ENCODE measurements around the gene NDOR1. TPM values are rescaled to one million over a fixed set of nuclear protein-coding genes. Genes with fewer than 3 reads are reported as not detected.

NDOR1 gene
- total RNA-seq, 1 experiment from 2014 or later: 7.8 TPM

DNA sequence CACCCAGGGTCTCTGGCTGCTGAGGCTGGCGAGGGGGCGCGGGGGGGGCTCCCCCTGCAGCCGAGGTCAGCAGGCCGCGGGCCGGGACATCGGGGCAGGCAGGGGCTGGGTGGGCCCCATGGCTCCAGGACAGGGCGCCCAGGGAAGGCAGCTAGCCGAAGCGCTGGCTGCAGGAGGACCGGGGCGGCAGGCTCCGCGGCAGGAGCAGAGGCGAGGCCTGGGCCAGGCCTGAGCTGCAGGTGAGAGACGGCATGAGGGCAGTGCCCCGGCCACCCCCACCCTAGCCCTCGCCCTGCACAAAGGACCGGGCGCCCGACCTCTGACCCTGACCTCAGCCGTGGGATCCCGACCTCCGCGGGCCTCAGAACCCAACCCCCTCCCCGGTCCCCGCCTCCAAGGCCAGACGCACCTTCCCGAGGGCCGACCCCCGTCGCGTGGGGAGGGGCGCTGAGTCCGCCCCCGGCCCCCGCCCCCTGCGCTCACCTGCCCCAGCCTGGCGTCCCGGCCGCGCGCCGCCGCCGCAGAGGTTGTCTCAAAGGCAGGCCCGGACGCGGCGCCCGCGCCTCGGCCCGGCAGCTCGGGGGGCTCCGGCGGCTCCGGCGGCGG lies 16.1 kb downstream of the NDOR1 start:
- no peak overlapping the region for H3K4me2 ChIP-seq (ENCODE audit: low read depth, low read length, poor library complexity, severe bottlenecking)
- no peaks in the 10 kb centered on the region for H3K79me2 ChIP-seq (ENCODE audit: low read length)
- H3K27ac ChIP-seq (ENCODE audit: low read length): no peak overlapping the region
- no peak for DNase-seq
- no peaks in the 10 kb centered on the region for H3K36me3 ChIP-seq (ENCODE audit: insufficient read depth, low read length)
- no peak overlapping the region for H3K9ac ChIP-seq (ENCODE audit: low read length)
- H3K4me3 ChIP-seq (ENCODE audit: low read length): no peak overlapping the region
- no peaks in the 10 kb centered on the region for H3K27me3 ChIP-seq (ENCODE audit: low read length)
- peaks cover 22% of the 10 kb centered on the region for H3K4me1 ChIP-seq (ENCODE audit: low read length)
- H3K9me3 ChIP-seq (ENCODE audit: low read length): no peaks in the 10 kb centered on the region
- H3K9me2 ChIP-seq (replicated peaks; ENCODE audit: insufficient read depth, low read length): no peaks in the 10 kb centered on the region
- H2AFZ ChIP-seq (ENCODE audit: low read length): no peak overlapping the region
- no peaks in the 10 kb centered on the region for H4K20me1 ChIP-seq (ENCODE audit: insufficient read depth, low read depth, low read length)

DNA sequence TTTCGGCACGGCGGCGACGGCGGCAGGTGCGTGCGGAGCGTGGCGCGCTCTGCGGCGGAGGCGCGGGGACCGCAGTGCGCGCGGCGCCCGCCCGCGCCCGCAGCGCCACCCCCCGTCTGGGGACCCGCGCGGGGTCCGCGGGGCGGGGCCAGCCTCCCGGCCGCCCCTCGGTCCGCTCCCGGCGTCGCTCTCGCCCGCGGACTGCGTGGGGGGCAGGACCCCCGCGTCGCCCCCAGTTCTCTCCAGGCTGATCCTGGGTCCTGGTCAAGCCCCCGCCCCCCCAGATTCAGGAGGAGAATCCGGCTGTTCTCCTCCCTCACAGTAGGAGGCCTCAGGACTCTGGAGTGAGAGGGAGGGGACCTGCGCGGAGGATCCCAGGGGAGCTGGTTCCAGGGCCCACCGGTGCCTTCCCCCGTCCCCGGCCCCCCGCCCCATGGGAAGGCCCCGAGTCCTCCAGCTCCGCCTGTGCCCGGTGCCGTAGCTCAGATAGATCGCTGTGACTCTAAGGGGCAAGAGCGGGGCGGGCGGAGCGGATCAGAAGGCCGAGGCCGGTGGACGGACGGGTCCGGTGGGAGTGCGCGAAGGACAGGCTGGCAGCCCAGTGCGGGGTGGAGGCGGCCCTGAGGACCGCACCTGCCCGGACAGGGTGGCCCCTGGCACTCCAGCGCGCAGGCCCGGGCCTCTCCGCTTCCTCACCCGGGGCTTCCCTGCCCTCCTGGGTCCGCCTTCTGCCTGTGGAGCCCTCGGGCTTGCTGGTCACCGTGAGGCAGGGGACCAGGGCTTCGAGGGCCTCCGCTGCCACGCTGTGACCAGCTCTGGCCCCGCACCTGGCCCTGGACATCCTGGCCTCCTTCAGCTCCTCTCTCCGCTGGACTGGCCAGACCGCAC lies 16.9 kb downstream of the NDOR1 start, which contains the start of gene RNF208:
RNF208 (minus strand) TSS at position 51 of the 888 bp plus-strand sequence. CDS start 1,028 bp downstream, outside the sequence.
- Histone ChIP-seq H3K4me3 (ENCODE audit: low read length) (peak within 1 kb of the TSS; percentile 98), H3K79me2 (ENCODE audit: low read length) (no peaks in the 10 kb centered on the region), H3K9ac (ENCODE audit: low read length) (peak within 1 kb of the TSS; percentile 98), H4K20me1 (ENCODE audit: insufficient read depth, low read depth, low read length) (no peaks in the 10 kb centered on the region), H3K9me3 (ENCODE audit: low read length) (no peaks in the 10 kb centered on the region), H3K36me3 (ENCODE audit: insufficient read depth, low read length) (no peaks in the 10 kb centered on the region), H3K27ac (ENCODE audit: low read length) (no peak within 1 kb of the TSS), H3K4me2 (ENCODE audit: low read depth, low read length, poor library complexity, severe bottlenecking) (peak within 1 kb of the TSS; percentile 71), H3K27me3 (ENCODE audit: low read length) (no peaks in the 10 kb centered on the region), H3K4me1 (ENCODE audit: low read length) (peaks cover 22% of the 10 kb centered on the region), H3K9me2 (replicated peaks; ENCODE audit: insufficient read depth, low read length) (no peaks in the 10 kb centered on the region), H2AFZ (ENCODE audit: low read length) (no peak within 1 kb of the TSS)
- no peak for DNase-seq

DNA sequence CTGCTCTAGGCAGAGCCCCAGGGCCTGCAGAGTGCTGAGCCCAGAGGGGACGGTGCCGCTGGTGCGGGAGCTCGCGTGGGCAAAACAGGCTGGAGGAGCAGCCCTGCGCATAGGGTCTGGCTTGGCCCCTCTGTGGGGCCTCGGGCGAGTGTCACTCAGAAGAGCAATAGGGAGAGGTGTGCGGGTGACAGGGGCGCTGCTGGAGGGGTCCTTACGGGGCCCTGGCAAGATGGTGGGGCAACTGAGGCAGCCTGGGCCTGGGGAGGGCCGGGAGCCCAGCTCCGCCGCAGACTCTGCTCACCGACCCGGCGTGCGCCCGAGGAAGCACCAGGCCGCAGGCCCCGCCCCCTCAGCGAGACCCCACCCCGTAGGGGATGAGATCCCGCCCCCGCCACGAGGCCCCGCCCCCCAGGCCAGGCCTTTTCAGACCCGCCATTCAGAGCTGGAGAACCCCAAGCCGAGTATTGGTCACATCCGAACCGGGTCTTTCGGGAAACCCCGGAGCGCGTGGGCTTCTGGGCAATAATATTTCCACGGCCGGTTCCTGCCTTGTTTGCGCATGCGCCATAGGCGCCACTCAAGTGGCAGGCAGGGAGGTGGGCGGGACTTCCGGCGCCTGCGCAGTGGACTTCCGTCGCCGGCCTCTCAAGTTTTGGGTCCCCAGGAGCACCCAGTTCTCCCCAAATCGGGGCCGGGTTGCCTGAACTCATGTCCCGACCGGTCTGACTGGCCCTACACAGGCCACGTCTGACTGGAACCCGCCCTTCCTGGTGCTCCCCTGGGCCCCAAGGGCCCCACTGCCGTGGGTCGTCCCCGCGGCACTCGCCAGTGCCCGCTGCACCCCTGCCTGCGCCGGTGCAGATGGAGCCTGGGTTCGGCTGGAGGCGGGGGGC lies 17.8 kb downstream of the NDOR1 start:
- Histone ChIP-seq H3K27ac (ENCODE audit: low read length) (peak overlapping the region; percentile 74), H4K20me1 (ENCODE audit: insufficient read depth, low read depth, low read length) (no peaks in the 10 kb centered on the region), H3K4me3 (ENCODE audit: low read length) (peak overlapping the region; percentile 98), H3K79me2 (ENCODE audit: low read length) (no peaks in the 10 kb centered on the region), H3K9ac (ENCODE audit: low read length) (peak overlapping the region; percentile 98), H3K9me2 (replicated peaks; ENCODE audit: insufficient read depth, low read length) (no peaks in the 10 kb centered on the region), H3K27me3 (ENCODE audit: low read length) (no peaks in the 10 kb centered on the region), H3K9me3 (ENCODE audit: low read length) (no peaks in the 10 kb centered on the region), H3K4me2 (ENCODE audit: low read depth, low read length, poor library complexity, severe bottlenecking) (peak overlapping the region; percentile 81), H3K36me3 (ENCODE audit: insufficient read depth, low read length) (no peaks in the 10 kb centered on the region), H2AFZ (ENCODE audit: low read length) (no peak overlapping the region), H3K4me1 (ENCODE audit: low read length) (peaks cover 22% of the 10 kb centered on the region)
- DNase-seq: peak; percentile 99

DNA sequence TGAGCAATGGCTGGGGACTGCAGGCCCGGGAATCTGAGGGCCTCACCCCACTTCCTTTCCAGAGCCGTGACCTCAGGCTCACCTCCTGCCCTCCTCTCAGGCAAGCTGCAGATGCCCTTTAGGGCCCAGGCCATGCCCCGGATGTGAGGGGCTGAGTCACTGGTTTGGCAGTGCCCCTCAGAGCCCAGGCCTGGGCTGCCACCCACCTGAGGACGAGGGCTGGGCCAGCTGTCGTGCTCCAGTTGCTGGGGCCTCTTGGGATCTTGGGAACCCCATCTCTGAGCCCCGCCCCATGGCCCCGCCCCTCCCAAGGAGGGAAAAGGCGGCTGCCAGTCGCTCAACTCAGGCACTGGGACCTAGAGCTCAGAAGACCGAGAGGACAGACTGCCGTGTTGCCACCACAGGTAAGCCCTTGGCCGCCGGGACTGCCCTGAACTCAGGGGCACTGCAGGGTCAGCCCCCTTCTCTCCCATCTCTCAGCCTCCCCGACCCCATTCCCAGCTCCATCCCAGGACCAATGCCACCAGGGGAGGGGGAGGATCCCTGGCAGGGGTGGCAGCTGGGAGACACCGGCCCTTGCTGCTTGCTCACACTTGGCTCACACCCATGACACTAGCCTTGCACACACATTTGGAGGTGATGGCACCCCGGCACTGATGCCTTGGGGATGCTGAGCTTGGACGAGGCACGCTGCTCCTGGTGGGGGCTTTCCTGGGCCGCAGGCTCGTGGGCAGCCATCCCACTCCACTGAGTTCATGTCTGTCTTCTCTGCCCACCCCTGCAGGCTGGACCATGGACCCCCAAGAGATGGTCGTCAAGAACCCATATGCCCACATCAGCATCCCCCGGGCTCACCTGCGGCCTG lies 19.6 kb downstream of the NDOR1 start, which contains the start of gene CYSRT1:
CYSRT1 (plus strand) TSS at position 345 of the 865 bp plus-strand sequence; CDS start at position 793, 448 bp downstream.
- peak within 1 kb of the TSS; percentile 98 for H3K4me3 ChIP-seq (ENCODE audit: low read length)
- H3K9ac ChIP-seq (ENCODE audit: low read length): peak within 1 kb of the TSS; percentile 98
- H3K79me2 ChIP-seq (ENCODE audit: low read length): no peaks in the 10 kb centered on the region
- H3K27ac ChIP-seq (ENCODE audit: low read length): peak within 1 kb of the TSS; percentile 74; the same call in 1 of the 2 replicates
- no peaks in the 10 kb centered on the region for H3K27me3 ChIP-seq (ENCODE audit: low read length)
- H3K36me3 ChIP-seq (ENCODE audit: insufficient read depth, low read length): no peaks in the 10 kb centered on the region
- peaks cover 22% of the 10 kb centered on the region for H3K4me1 ChIP-seq (ENCODE audit: low read length)
- no peaks in the 10 kb centered on the region for H3K9me3 ChIP-seq (ENCODE audit: low read length)
- H2AFZ ChIP-seq (ENCODE audit: low read length): no peak within 1 kb of the TSS
- peak within 1 kb of the TSS; percentile 81 for H3K4me2 ChIP-seq (ENCODE audit: low read depth, low read length, poor library complexity, severe bottlenecking)
- H4K20me1 ChIP-seq (ENCODE audit: insufficient read depth, low read depth, low read length): no peaks in the 10 kb centered on the region
- no peak for DNase-seq
- no peaks in the 10 kb centered on the region for H3K9me2 ChIP-seq (replicated peaks; ENCODE audit: insufficient read depth, low read length)

DNA sequence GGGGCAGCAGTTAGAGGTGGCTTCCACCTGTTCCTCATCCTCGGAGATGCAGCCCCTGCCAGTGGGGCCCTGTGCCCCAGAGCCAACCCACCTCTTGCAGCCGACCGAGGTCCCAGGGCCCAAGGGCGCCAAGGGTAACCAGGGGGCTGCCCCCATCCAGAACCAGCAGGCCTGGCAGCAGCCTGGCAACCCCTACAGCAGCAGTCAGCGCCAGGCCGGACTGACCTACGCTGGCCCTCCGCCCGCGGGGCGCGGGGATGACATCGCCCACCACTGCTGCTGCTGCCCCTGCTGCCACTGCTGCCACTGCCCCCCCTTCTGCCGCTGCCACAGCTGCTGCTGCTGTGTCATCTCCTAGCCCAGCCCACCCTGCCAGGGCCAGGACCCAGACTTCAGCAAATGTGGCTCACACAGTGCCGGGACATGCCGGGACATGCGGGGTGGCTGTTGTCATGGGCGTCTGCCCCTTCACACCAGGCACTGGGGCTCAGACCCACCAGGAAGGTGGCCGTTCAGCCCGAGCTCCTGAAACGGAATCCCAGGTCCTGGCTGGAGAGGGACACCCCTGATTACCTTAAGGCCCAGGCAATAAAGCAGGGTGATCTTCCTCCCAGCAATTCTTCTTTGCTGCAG lies 20.3 kb downstream of the NDOR1 start:
- Histone ChIP-seq H3K4me3 (ENCODE audit: low read length) (no peak overlapping the region), H3K27ac (ENCODE audit: low read length) (no peak overlapping the region), H4K20me1 (ENCODE audit: insufficient read depth, low read depth, low read length) (no peaks in the 10 kb centered on the region), H3K79me2 (ENCODE audit: low read length) (no peaks in the 10 kb centered on the region), H3K36me3 (ENCODE audit: insufficient read depth, low read length) (no peaks in the 10 kb centered on the region), H3K9me3 (ENCODE audit: low read length) (no peaks in the 10 kb centered on the region), H3K27me3 (ENCODE audit: low read length) (no peaks in the 10 kb centered on the region), H3K9ac (ENCODE audit: low read length) (no peak overlapping the region; the same call in 1 of the 2 replicates), H2AFZ (ENCODE audit: low read length) (no peak overlapping the region), H3K4me1 (ENCODE audit: low read length) (peaks cover 22% of the 10 kb centered on the region), H3K9me2 (replicated peaks; ENCODE audit: insufficient read depth, low read length) (no peaks in the 10 kb centered on the region), H3K4me2 (ENCODE audit: low read depth, low read length, poor library complexity, severe bottlenecking) (no peak overlapping the region)
- DNase-seq: no peak

DNA sequence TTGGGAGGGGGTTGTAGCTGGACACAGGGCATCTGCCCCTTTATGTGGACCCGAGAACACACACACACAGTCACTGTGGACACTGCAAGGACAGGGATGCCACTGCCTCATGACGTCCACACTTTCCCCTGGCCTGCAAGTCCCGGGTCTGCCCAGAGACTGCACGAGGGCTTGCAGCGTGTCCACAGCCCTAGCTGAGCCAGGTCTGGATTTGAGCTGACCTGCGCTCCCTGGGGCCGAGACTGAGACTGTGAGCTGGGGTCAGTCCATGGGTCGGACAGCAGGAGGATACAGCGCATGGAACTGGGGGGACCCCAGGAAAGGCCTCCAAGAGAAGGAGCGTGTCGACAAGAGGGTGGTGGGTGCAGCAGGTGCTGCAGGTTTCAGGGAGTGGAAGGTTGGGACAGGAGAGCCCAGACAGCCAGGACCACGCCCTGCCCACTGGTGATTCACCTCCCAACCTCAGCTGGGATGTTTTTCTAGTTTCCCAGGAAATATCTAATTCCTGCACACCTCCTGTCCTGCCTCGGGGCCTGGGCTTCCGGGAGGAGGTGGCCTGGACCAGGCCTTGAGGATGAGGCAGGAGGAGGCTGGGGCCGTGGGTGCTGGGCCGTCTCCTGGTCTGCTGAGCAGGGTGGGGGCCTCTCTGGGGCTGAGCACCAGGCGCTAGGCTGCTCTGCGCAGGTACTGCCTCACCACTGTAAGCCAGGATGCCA lies 21.0 kb downstream of the NDOR1 start:
- no peaks in the 10 kb centered on the region for H3K36me3 ChIP-seq (ENCODE audit: insufficient read depth, low read length)
- H3K4me3 ChIP-seq (ENCODE audit: low read length): no peak overlapping the region
- H3K4me1 ChIP-seq (ENCODE audit: low read length): peaks cover 22% of the 10 kb centered on the region
- no peaks in the 10 kb centered on the region for H3K9me2 ChIP-seq (replicated peaks; ENCODE audit: insufficient read depth, low read length)
- H3K27me3 ChIP-seq (ENCODE audit: low read length): no peaks in the 10 kb centered on the region
- H3K9me3 ChIP-seq (ENCODE audit: low read length): no peaks in the 10 kb centered on the region
- H3K79me2 ChIP-seq (ENCODE audit: low read length): no peaks in the 10 kb centered on the region
- no peak overlapping the region for H2AFZ ChIP-seq (ENCODE audit: low read length)
- no peaks in the 10 kb centered on the region for H4K20me1 ChIP-seq (ENCODE audit: insufficient read depth, low read depth, low read length)
- H3K9ac ChIP-seq (ENCODE audit: low read length): no peak overlapping the region
- no peak for DNase-seq
- no peak overlapping the region for H3K27ac ChIP-seq (ENCODE audit: low read length)
- no peak overlapping the region for H3K4me2 ChIP-seq (ENCODE audit: low read depth, low read length, poor library complexity, severe bottlenecking)

Measured in Karpas-422 (cell line).